DOHH2 (cell line): ENCODE data around the gene XYLT2.

ENCODE experiments used
- CTCF ChIP-seq: fragments of 200-600 bp; sonication (generic); IDR thresholded peaks from one replicate; pipeline ENCODE4 v1.5.1; 2014; ENCODE audit warnings: antibody characterized with exemption, mild to moderate bottlenecking, low read depth, low read length; ENCODE audit not compliant: poor library complexity, severe bottlenecking
- EZH2phosphoT487 ChIP-seq: fragments of 200-600 bp; sonication (generic); IDR thresholded peaks from 2 replicates; pipeline ENCODE4 v1.6.1; 2017; ENCODE audit warnings: borderline replicate concordance, mild to moderate bottlenecking, antibody characterized with exemption, low read length, moderate library complexity, mixed read lengths

GRCh38 chr17:50359998-50360461 lies 14.1 kb downstream of the XYLT2 start:
- TF ChIP-seq CTCF (no peak), EZH2phosphoT487 (no peak)
